HG03039 (cell line): ENCODE results near the gene CD69.
"Not testable (repeated sequence)": the region's sequence is repeated elsewhere in the genome, so short reads cannot be mapped to it uniquely, and the experiment has no call there.

ENCODE experiments used
- ATAC-seq: cut with Tn5 transposase; IDR thresholded peaks from one replicate; pipeline ENCODE4 v1.9.1; 2021; ENCODE audit warnings: mild to moderate bottlenecking, moderate library complexity; ENCODE audit not compliant: unreplicated experiment

The CD69 gene

DNA sequence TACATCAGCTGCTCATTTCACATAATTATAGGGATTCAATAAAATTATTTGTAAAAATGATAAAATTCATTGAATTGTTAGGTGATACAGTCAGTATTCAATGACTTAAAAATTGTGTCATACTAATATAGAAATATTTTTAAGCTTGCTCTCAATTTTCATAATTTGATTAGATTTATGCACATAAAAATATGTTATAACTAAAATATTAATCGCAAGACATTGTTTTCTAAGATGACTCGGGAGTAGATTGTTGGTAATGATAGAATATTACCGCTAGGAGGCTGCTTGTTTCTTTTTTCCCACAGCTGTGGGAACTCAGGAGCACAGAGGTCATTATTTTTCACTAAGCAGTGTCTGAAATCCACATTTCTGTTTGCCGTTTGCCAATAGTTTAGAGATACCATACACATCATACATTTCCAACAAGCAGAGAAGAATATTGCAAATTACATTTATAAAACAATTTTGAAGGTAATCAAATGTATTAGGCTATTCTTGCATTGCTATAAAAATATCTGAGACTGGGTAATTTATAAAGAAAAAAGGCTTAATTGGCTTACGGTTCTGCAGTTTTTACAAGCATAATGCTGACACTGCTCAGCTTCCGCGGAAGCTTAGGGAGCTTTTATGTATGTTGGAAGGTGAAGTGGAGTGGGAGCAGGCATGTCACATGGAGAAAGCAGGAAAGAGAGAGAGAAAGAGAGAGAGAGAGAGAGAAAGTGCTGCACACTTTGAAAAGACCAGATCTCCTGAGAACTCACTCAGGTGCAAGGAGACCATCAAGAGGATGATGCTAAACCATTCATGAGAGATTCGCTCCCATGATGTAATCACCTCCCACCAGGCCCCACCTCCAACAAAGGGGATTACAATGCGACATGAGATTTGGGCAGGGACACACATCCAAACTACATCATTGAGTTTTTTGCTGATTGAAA is 9.2 kb downstream of the CD69 start:
- no peak for ATAC-seq

DNA sequence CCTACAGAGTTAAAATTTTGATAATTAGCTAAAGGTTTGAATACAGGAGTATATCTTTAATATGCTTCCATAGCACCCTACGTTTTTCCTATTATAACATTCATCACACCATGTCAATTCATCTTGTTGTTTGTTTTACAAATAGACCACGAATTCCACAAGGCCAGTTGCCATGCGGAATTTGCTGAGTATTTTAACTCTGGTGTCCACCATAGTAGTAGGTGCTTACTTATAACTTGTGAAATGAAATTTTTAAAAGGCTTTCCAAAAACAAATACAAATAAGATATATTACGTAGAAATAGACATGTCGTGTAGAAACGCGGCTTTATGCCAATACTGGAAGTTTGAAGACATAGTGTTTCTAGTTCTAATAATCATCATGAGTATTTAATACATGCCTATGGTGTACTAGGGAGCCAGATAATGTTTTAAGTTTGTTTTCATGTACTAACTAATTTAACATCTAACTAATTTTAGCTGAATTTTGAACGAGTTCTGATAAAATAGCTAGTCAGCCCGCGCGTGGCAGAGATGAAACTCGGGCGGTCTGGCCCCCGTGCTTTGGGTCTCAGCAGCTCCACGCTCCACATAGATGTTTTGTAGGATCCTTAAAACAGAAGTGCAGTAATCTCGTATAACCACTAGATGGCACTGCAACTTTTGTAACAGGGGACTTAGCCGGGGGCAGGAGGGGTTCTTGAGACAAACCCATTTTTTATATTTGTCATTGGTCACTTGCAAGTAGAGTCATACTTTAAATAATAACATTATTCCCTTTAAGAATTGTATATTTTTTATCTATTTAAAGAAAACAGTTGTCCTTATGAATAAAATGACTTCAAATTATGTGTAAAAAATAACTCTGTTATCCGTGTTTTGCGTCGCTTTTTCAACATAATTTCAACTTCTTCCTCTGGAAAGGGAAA is 10.2 kb downstream of the CD69 start:
- ATAC-seq = no peak

DNA sequence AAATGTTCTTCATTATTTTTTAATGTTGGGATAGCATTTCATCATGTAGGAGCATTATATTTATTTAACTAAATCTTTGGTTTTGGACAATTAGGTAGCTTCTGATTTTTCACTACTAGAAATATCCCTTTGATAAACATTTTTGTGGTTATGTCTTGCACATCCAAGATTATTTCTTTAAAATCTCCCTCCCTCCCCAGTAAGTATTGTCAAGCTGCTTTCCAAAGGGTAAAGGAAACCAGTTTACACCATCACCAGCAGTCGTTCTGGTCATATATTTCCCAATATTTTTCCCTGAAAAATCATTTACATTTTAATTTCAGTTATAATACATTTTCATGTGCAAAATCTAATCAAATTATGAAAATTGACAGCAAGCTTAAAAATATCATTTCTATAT is 11.1 kb downstream of the CD69 start:
- ATAC-seq = no peak

DNA sequence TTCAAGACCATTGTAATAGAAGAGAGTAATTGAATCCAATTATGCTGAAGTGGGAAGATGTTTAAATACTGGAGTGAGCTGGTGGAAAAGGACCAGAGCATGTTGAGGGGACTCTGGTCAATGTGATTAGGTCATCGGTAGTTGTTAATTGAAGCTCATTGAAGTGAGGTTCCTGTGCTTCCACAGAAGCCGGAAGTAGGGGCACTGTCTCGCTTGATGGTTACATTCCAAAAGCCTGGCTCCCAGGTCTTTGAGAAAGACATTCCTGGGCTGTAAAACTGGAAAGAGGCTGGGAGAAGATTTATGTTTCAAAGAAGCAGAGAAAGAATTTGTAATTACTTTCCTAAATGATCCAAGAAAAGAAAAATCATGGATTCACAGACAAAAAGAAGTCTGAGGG is 15.5 kb downstream of the CD69 start:
- ATAC-seq = no peak

GRCh38 chr12:9742661-9743060 is 18.0 kb downstream of the CD69 start:
- no peak for ATAC-seq

DNA sequence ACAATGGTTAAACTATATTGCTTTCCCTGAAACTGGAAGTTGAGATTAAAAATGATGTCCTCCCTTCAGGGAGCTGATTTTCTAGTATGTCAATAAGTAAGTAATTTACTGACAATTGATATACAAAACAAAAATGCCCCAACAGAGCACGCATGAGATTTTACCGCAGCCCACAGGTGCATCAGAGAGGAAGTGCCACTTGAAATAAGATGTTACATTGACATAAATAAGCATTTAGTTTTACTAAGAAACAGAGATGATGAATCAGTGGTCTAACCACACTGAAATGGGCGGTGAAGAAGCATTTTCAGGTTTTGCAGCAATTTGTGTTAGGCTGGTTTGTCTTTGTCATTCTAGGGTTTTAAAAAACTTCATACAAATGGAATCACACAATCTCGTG is 19.0 kb downstream of the CD69 start:
- peak; percentile 70 for ATAC-seq

DNA sequence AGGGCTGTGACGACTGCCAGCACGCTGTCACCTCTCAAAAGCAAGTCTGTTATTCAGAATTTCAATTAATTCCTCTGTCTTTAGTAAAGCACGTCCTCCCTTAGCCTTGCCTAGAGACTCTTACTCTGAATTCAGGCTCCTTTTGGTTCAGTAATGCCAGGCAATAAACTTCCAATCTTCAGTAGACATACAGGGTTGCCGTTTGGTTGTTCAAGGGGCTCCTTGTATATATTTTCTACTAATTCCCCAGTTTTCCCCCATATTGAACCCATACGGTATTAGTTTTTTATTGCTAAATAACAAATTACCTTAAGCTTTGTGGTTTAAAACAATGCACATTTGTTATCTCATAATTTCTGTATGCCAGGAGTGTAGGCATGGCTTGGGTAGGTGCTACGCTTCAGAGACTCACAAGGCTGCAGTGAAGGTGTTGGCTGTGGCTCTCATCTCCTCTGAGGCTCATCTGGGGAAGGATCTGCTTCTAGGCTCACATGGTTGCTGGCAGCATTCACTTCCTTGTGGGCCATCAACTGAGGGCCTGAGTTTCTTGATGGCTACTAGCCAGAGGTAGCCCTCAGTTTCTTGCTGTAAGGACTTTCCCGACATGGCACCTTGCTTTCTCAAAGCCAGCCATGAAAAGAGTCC is 20.5 kb downstream of the CD69 start:
- no peak for ATAC-seq

GRCh38 chr12:9739404-9740105 is 21.1 kb downstream of the CD69 start:
- not testable (repeated sequence) for ATAC-seq

- not testable (repeated sequence) for ATAC-seq
These were observed 21.8 kb downstream of the CD69 start for GRCh38 chr12:9738905-9739304.

GRCh38 chr12:9736936-9737705 is 23.6 kb downstream of the CD69 start:
- no peak for ATAC-seq

- ATAC-seq = no peak
These were observed 25.1 kb downstream of the CD69 start for GRCh38 chr12:9735601-9736000.

- no peak for ATAC-seq
These were observed 27.7 kb downstream of the CD69 start, which contains the start of gene CLECL1 for GRCh38 chr12:9732921-9733461. TSS of gene CLECL1 (minus strand) at chr12:9733097.

DNA sequence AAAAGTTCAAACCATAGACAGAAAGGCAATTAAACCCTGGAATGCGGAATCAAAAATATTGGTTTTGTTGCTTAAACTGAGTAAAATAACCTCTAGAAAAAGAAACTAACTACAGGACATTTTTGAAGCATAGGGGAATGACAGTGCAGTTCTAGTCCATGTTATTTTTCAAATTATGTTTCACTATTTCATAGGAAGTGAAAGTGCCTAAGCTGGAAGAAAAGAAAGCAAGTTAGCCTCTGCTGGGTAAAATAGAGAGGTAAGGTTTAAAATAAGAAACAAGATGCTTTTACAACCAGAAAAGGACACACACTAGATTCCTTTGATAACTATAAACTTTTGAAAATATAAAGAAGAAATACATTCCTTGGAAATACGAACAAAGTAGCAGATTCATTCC is 28.9 kb downstream of the CD69 start:
- no peak for ATAC-seq

GRCh38 chr12:9731393-9731792 is 29.3 kb downstream of the CD69 start:
- no peak for ATAC-seq

GRCh38 chr12:9730591-9730990 is 30.1 kb downstream of the CD69 start:
- no peak for ATAC-seq

GRCh38 chr12:9730011-9730410 is 30.7 kb downstream of the CD69 start:
- no peak for ATAC-seq

- ATAC-seq = no peak
These were observed 31.6 kb downstream of the CD69 start for GRCh38 chr12:9729082-9729481.

DNA sequence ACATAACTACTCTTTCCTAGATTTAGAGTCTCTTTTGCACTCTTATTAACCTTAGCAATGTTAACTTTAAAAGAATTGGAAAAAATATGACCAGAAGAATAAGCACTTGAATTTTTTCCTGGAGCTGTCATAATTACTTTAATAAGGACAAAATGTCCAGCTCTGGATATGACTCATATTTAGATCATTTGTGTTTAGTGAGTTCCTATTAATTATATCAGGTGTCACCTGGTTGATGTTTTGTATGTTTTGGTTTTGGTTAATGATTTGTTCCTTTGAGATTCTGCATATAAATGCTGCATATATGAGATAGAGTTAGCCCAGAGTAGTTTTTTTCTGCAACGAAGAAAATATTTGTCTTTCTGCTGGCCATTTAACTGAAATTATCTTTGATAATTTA is 32.9 kb downstream of the CD69 start:
- no peak for ATAC-seq

DNA sequence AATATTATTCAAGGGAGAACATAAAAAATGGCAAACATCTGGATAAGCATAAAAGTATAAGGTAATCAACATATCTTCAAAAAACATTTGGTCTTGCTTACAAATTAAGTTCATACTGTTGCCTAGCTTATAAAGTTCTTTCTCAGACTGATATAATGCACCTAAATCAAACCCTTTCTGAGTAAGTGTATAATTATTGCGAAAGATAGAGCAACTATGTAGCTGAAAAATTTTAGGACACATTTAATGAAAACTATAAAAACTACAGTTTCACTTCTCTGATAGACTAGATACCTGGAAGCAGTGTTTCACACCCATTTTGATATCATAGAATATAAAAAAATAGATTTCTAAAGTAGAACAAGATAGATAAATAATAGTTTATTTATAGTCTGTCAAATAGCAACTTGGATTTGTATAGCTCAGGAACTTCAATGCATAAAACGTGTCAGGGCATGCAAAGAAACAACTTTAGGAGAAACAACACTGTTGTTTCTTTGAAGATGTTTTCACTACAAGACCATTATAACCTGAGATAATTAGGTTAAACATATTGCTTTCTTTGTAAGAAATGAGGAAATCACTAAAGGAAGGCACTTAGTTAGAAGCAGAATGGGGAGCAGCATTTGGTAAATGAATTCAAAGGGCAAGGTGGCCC is 35.4 kb downstream of the CD69 start:
- no peak for ATAC-seq
